Trophoblast cell (in vitro differentiated cells and primary cell): Measurements from ENCODE around the gene ANXA6.

Experiments used
- DNase-seq, 2 donors: peaks; one replicate each; pipeline ENCODE4 v3.0.0-alpha.2; 2016
- H2AFZ ChIP-seq: 2 replicates; pipeline ENCODE4 v1.6.1; 2013; ENCODE audit warnings: low read length, moderate library complexity, mild to moderate bottlenecking; ENCODE audit not compliant: insufficient read depth, poor library complexity
- H2AK5ac ChIP-seq: 2 replicates; pipeline ENCODE4 v1.6.1; 2013; ENCODE audit warnings: mild to moderate bottlenecking, low read length
- H2BK120ac ChIP-seq: 2 replicates; pipeline ENCODE4 v1.6.1; 2013; ENCODE audit warnings: low read length, mild to moderate bottlenecking, moderate library complexity; ENCODE audit not compliant: insufficient read depth, poor library complexity
- H2BK12ac ChIP-seq: 2 replicates; pipeline ENCODE4 v1.6.1; 2013; ENCODE audit warnings: mild to moderate bottlenecking, low read length, moderate library complexity
- H2BK5ac ChIP-seq: 2 replicates; pipeline ENCODE4 v1.6.1; 2013; ENCODE audit warnings: low read length, low read depth, moderate library complexity, mild to moderate bottlenecking; ENCODE audit not compliant: poor library complexity
- H3K14ac ChIP-seq: 2 replicates; pipeline ENCODE4 v1.6.1; 2013; ENCODE audit warnings: mild to moderate bottlenecking, low read length
- H3K18ac ChIP-seq: 2 replicates; pipeline ENCODE4 v1.6.1; 2013; ENCODE audit warnings: mild to moderate bottlenecking, low read length
- H3K23ac ChIP-seq: 2 replicates; pipeline ENCODE4 v1.6.1; 2013; ENCODE audit warnings: low read length
- H3K27ac ChIP-seq: 2 replicates; pipeline ENCODE4 v1.5.1; 2013; ENCODE audit warnings: low read depth, mild to moderate bottlenecking, inconsistent platforms, low read length, moderate library complexity
- H3K27me3 ChIP-seq: 2 replicates; pipeline ENCODE4 v1.6.1; 2013; ENCODE audit warnings: inconsistent platforms, mild to moderate bottlenecking, low read length, moderate library complexity; ENCODE audit not compliant: insufficient read depth
- H3K36me3 ChIP-seq, 2 experiments: 1 replicate in 1 of 2; 2 replicates in 1 of 2; pipeline ENCODE4 v1.6.1; 2013; ENCODE audit warnings: low read length in 2 of 2, mild to moderate bottlenecking in 2 of 2, moderate library complexity in 1 of 2; ENCODE audit not compliant: insufficient read depth in 2 of 2, control insufficient read depth in 1 of 2
- H3K4ac ChIP-seq: 2 replicates; pipeline ENCODE4 v1.6.1; 2013; ENCODE audit warnings: low read depth, mild to moderate bottlenecking, low read length, moderate library complexity
- H3K4me1 ChIP-seq, 2 experiments: 1 replicate in 1 of 2; 2 replicates in 1 of 2; pipeline ENCODE4 v1.6.1; 2013; ENCODE audit warnings: low read length in 2 of 2, mild to moderate bottlenecking in 2 of 2, moderate library complexity in 1 of 2; ENCODE audit not compliant: insufficient read depth in 2 of 2, control insufficient read depth in 1 of 2
- H3K4me2 ChIP-seq: 2 replicates; pipeline ENCODE4 v1.6.1; 2013; ENCODE audit warnings: inconsistent platforms, mild to moderate bottlenecking, low read length, moderate library complexity
- H3K4me3 ChIP-seq: 2 replicates; pipeline ENCODE4 v1.5.1; 2013; ENCODE audit warnings: mild to moderate bottlenecking, low read depth, low read length, inconsistent platforms
- H3K79me1 ChIP-seq: one replicate; pipeline ENCODE4 v1.6.1; 2013; ENCODE audit warnings: low read length
- H3K79me2 ChIP-seq: 2 replicates; pipeline ENCODE4 v1.6.1; 2013; ENCODE audit warnings: low read length, mild to moderate bottlenecking; ENCODE audit not compliant: control insufficient read depth, insufficient read depth, poor library complexity
- H3K9ac ChIP-seq: 2 replicates; pipeline ENCODE4 v1.6.1; 2013; ENCODE audit warnings: mild to moderate bottlenecking, low read length
- H3K9me3 ChIP-seq: 2 replicates; pipeline ENCODE4 v1.6.1; 2013; ENCODE audit warnings: low read depth, mild to moderate bottlenecking, control low read depth, inconsistent platforms, low read length; ENCODE audit not compliant: insufficient read depth
- H4K12ac ChIP-seq: 2 replicates; pipeline ENCODE4 v1.6.1; 2013; ENCODE audit warnings: low read depth, mild to moderate bottlenecking, low read length, moderate library complexity
- H4K8ac ChIP-seq: 2 replicates; pipeline ENCODE4 v1.6.1; 2013; ENCODE audit warnings: low read depth, mild to moderate bottlenecking, low read length, moderate library complexity
- H4K91ac ChIP-seq: one replicate; pipeline ENCODE4 v1.6.1; 2013; ENCODE audit warnings: low read depth, mild to moderate bottlenecking, low read length, moderate library complexity
- WGBS: extraction: QIAGEN DNeasy Blood & Tissue Kit; methylation state at CpG from one replicate; pipeline ENCODE4 v1.1.7; 2013; ENCODE audit warnings: missing lambda C conversion rate; ENCODE audit not compliant: insufficient read length, insufficient coverage; ENCODE audit errors: extremely low coverage; 5-methylcytosine and 5-hydroxymethylcytosine counted together

ANXA6 gene

DNA sequence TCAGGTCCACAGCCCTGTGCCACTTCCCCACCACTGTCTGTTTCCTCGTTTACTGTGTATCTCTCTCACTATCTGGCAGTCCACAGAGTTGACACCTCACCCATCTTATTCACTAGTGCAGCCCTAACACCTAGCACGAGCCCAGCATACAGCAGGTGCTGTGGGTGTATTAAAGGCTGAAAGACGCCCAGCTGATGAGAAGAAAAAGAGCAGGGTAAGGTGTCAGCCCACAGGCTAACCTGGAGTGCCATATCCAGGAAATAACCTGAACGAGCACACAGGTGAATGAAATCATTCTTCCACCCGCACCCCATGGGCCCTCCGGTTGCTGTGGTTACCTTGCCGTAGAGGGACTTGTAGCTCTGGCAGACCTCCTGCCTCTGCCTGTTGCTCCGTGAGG lies 18.6 kb downstream of the ANXA6 start:
- WGBS: no CpG with 5 or more reads among the region's 8 CpGs
- H3K18ac ChIP-seq: no peak overlapping the region
- H3K27ac ChIP-seq: no peak overlapping the region
- H3K27me3 ChIP-seq: no peaks in the 10 kb centered on the region
- no peak for DNase-seq
- H3K79me1 ChIP-seq: no peaks in the 10 kb centered on the region
- no peak overlapping the region for H4K91ac ChIP-seq
- no peaks in the 10 kb centered on the region for H3K79me2 ChIP-seq
- H3K9ac ChIP-seq: no peak overlapping the region
- H3K4me3 ChIP-seq: no peak overlapping the region
- H2AK5ac ChIP-seq: no peak overlapping the region
- no peak overlapping the region for H2BK12ac ChIP-seq
- no peak overlapping the region for H4K8ac ChIP-seq
- H2AFZ ChIP-seq: no peak overlapping the region
- H3K4me2 ChIP-seq: no peak overlapping the region
- no peak overlapping the region for H3K23ac ChIP-seq
- H3K9me3 ChIP-seq: no peaks in the 10 kb centered on the region
- H3K4ac ChIP-seq: no peak overlapping the region
- H3K14ac ChIP-seq: no peak overlapping the region
- H2BK120ac ChIP-seq: no peak overlapping the region
- H3K36me3 ChIP-seq: peaks cover 21 to 48% of the 10 kb centered on the region in 2 experiments
- no peak overlapping the region for H4K12ac ChIP-seq
- H3K4me1 ChIP-seq: peaks cover 7 to 13% of the 10 kb centered on the region in 2 experiments
- H2BK5ac ChIP-seq: no peak overlapping the region

- DNase-seq: no peak
- Histone ChIP-seq H4K91ac (no peak overlapping the region), H3K4ac (no peak overlapping the region), H2BK120ac (no peak overlapping the region), H3K9me3 (no peaks in the 10 kb centered on the region), H3K18ac (no peak overlapping the region), H4K8ac (no peak overlapping the region), H3K23ac (no peak overlapping the region), H3K27me3 (no peaks in the 10 kb centered on the region), H2AK5ac (no peak overlapping the region), H3K4me3 (no peak overlapping the region), H3K27ac (no peak overlapping the region), H3K79me2 (no peaks in the 10 kb centered on the region), H2BK5ac (no peak overlapping the region), H2AFZ (no peak overlapping the region), H4K12ac (no peak overlapping the region), H3K36me3 (peaks cover 23 to 50% of the 10 kb centered on the region in 2 experiments), H3K79me1 (no peaks in the 10 kb centered on the region), H3K4me2 (no peak overlapping the region), H2BK12ac (no peak overlapping the region), H3K14ac (no peak overlapping the region), H3K4me1 (peaks cover 7 to 13% of the 10 kb centered on the region in 2 experiments), H3K9ac (no peak overlapping the region)
- no CpG with 5 or more reads among the region's 1 CpG for WGBS
Measured at GRCh38 chr5:151138114-151138513, 19.5 kb downstream of the ANXA6 start.

DNA sequence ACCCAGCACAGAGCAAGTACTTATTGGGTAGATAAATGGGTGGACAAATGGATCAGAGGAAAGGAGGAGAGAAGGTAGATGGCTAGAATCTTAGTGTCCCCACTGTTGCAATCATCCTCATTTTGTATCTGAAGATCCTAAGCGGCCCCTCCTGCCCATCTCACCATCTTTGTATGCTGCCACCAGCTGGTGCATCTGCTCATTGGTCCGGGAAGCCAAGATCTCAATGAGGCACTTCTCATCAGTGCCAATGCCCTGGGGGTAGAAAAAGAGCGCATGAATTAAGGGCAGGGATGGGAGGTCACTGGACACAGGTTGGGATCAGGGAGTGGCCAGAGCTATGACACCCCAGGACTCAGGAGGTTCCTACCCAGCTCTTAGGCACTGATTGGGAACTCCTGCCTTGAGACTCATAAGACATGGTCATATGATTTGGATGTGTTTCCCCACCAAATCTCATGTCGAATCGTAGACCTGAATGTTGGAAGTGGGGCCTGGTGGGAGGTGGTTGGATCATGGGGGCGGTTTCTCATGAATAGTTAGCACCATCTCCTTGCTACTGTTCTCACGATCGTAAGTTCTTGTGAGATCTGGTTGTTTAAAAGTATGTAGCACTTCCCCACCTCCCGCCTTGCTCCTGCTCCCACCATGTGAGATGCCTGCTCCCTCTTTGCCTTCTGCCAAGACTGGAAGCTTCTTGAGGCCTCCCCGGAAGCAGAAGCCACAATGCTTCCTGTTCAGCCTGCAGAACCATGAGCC lies 20.3 kb downstream of the ANXA6 start:
- H3K36me3 ChIP-seq: peaks cover 27 to 57% of the 10 kb centered on the region in 2 experiments
- no peak overlapping the region for H2BK5ac ChIP-seq
- no peak overlapping the region for H3K27ac ChIP-seq
- H4K91ac ChIP-seq: no peak overlapping the region
- no peak overlapping the region for H2BK120ac ChIP-seq
- H3K4me1 ChIP-seq: peaks cover 7 to 13% of the 10 kb centered on the region in 2 experiments
- DNase-seq: no peak
- no peaks in the 10 kb centered on the region for H3K79me1 ChIP-seq
- H4K12ac ChIP-seq: no peak overlapping the region
- H3K4ac ChIP-seq: no peak overlapping the region
- no peak overlapping the region for H2AK5ac ChIP-seq
- H4K8ac ChIP-seq: no peak overlapping the region
- no peak overlapping the region for H2AFZ ChIP-seq
- no peak overlapping the region for H3K14ac ChIP-seq
- no peak overlapping the region for H3K9ac ChIP-seq
- no peaks in the 10 kb centered on the region for H3K9me3 ChIP-seq
- H3K4me2 ChIP-seq: no peak overlapping the region
- no peak overlapping the region for H2BK12ac ChIP-seq
- H3K23ac ChIP-seq: no peak overlapping the region
- no peaks in the 10 kb centered on the region for H3K79me2 ChIP-seq
- WGBS: no CpG with 5 or more reads among the region's 10 CpGs
- no peak overlapping the region for H3K4me3 ChIP-seq
- no peaks in the 10 kb centered on the region for H3K27me3 ChIP-seq
- H3K18ac ChIP-seq: no peak overlapping the region

DNA sequence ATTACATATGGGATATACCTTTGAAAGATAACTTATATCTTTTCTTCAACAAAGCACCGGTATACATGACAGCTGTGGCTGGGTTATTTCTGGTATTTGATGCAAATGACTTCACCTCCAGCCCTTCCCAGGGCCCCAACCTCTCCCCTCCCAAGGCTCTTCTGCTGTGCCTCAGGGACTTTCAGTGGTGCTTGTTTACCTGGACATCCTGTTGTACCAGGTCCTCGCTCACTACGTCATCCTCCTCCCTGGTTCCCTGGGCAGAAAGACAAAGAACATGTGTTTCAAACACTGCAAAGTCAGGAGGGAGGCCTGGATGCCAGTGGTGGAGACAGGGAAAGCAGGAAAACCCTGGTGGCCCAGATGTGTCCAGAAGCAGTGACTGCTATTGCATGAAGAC lies 23.4 kb downstream of the ANXA6 start:
- WGBS: no CpG with 5 or more reads among the region's 3 CpGs
- Histone ChIP-seq H3K4ac (no peak overlapping the region), H3K4me3 (no peak overlapping the region)

More for the DNA sequence above, 23.4 kb downstream of the ANXA6 start:
- H2BK120ac ChIP-seq: no peak overlapping the region
- no peak overlapping the region for H3K14ac ChIP-seq
- H3K4me2 ChIP-seq: no peak overlapping the region
- peak overlapping the region; percentile 57 for H4K91ac ChIP-seq
- H3K79me2 ChIP-seq: no peaks in the 10 kb centered on the region
- H2AK5ac ChIP-seq: no peak overlapping the region
- H3K18ac ChIP-seq: no peak overlapping the region
- H4K8ac ChIP-seq: no peak overlapping the region
- H3K9ac ChIP-seq: no peak overlapping the region
- DNase-seq: peak; percentile 11 to 45
- H3K27me3 ChIP-seq: no peaks in the 10 kb centered on the region
- H3K23ac ChIP-seq: no peak overlapping the region
- peaks cover 37 to 64% of the 10 kb centered on the region in 2 experiments for H3K36me3 ChIP-seq
- peaks cover 5 to 14% of the 10 kb centered on the region in 2 experiments for H3K4me1 ChIP-seq
- H2BK12ac ChIP-seq: no peak overlapping the region
- H4K12ac ChIP-seq: no peak overlapping the region
- no peaks in the 10 kb centered on the region for H3K9me3 ChIP-seq
- H2BK5ac ChIP-seq: no peak overlapping the region
- no peak overlapping the region for H2AFZ ChIP-seq
- H3K79me1 ChIP-seq: peaks cover 5% of the 10 kb centered on the region
- H3K27ac ChIP-seq: peak overlapping the region; percentile 29
